H9 (cell line): ENCODE data around the gene SMPD2. TPM values are rescaled to one million over a fixed set of nuclear protein-coding genes. Genes with fewer than 3 reads are reported as not detected.

Experiments used
- DNase-seq: peaks from one replicate; pipeline ENCODE4 v3.0.0-alpha.2; 2017
- H2AFZ ChIP-seq: one replicate; pipeline ENCODE4 v1.6.1; 2013; ENCODE audit warnings: mild to moderate bottlenecking, low read length, control low read depth, moderate library complexity
- H2AK5ac ChIP-seq: 2 replicates; pipeline ENCODE4 v1.6.1; 2013; ENCODE audit warnings: low read length, control low read depth, mixed read lengths; ENCODE audit not compliant: insufficient read length
- H2BK120ac ChIP-seq: one replicate; pipeline ENCODE4 v1.6.1; 2013; ENCODE audit warnings: low read depth, mild to moderate bottlenecking, low read length, control low read depth, inconsistent platforms; ENCODE audit not compliant: poor library complexity, severe bottlenecking
- H2BK12ac ChIP-seq: 2 replicates; pipeline ENCODE4 v1.6.1; 2013; ENCODE audit warnings: low read length, control low read depth, mixed read lengths, low read depth; ENCODE audit not compliant: insufficient read length
- H2BK15ac ChIP-seq: 2 replicates; pipeline ENCODE4 v1.6.1; 2013; ENCODE audit warnings: low read depth, low read length, control low read depth
- H2BK20ac ChIP-seq: one replicate; pipeline ENCODE4 v1.6.1; 2013; ENCODE audit warnings: low read depth, mild to moderate bottlenecking, low read length, control low read depth, inconsistent platforms; ENCODE audit not compliant: poor library complexity, severe bottlenecking
- H2BK5ac ChIP-seq: 2 replicates; pipeline ENCODE4 v1.6.1; 2013; ENCODE audit warnings: low read length, control low read depth, mixed read lengths; ENCODE audit not compliant: insufficient read length
- H3K14ac ChIP-seq: 2 replicates; pipeline ENCODE4 v1.6.1; 2013; ENCODE audit warnings: low read length, control low read depth; ENCODE audit not compliant: insufficient read depth
- H3K18ac ChIP-seq: 2 replicates; pipeline ENCODE4 v1.6.1; 2013; ENCODE audit warnings: low read depth, mild to moderate bottlenecking, mixed read lengths, low read length, control low read depth; ENCODE audit not compliant: insufficient read length
- H3K23ac ChIP-seq: 2 replicates; pipeline ENCODE4 v1.6.1; 2013; ENCODE audit warnings: low read length, control low read depth, mixed read lengths, low read depth; ENCODE audit not compliant: insufficient read length
- H3K23me2 ChIP-seq: 2 replicates; pipeline ENCODE4 v1.6.1; 2013; ENCODE audit warnings: low read depth, mild to moderate bottlenecking, mixed read lengths, low read length, control low read depth; ENCODE audit not compliant: insufficient read length, poor library complexity, severe bottlenecking
- H3K27ac ChIP-seq: 2 replicates; pipeline ENCODE4 v1.5.1; 2013; ENCODE audit warnings: low read length, control low read depth, mixed read lengths, low read depth; ENCODE audit not compliant: insufficient read length
- H3K27me3 ChIP-seq: 2 replicates; pipeline ENCODE4 v1.6.1; 2013; ENCODE audit warnings: low read length, control low read depth, inconsistent platforms; ENCODE audit not compliant: insufficient read depth
- H3K4ac ChIP-seq: 2 replicates; pipeline ENCODE4 v1.6.1; 2013; ENCODE audit warnings: low read depth, mild to moderate bottlenecking, control low read depth, inconsistent platforms, low read length, moderate library complexity
- H3K4me1 ChIP-seq: 2 replicates; pipeline ENCODE4 v1.6.1; 2013; ENCODE audit warnings: low read length, control low read depth, inconsistent platforms; ENCODE audit not compliant: insufficient read depth
- H3K4me2 ChIP-seq: 2 replicates; pipeline ENCODE4 v1.6.1; 2013; ENCODE audit warnings: low read length, control low read depth, mixed read lengths; ENCODE audit not compliant: insufficient read length, insufficient read depth
- H3K56ac ChIP-seq: 2 replicates; pipeline ENCODE4 v1.6.1; 2013; ENCODE audit warnings: low read depth, mild to moderate bottlenecking, mixed read lengths, low read length, control low read depth; ENCODE audit not compliant: insufficient read length
- H3K79me1 ChIP-seq: 2 replicates; pipeline ENCODE4 v1.6.1; 2013; ENCODE audit warnings: low read depth, mild to moderate bottlenecking, moderate library complexity, low read length, control low read depth, inconsistent platforms; ENCODE audit not compliant: insufficient read depth, poor library complexity, severe bottlenecking
- H3K79me2 ChIP-seq: 2 replicates; pipeline ENCODE4 v1.6.1; 2013; ENCODE audit warnings: low read length, control low read depth, inconsistent platforms; ENCODE audit not compliant: insufficient read depth
- H3K9ac ChIP-seq: 2 replicates; pipeline ENCODE4 v1.6.1; 2013; ENCODE audit warnings: low read length, control low read depth, mixed read lengths; ENCODE audit not compliant: insufficient read length; ENCODE audit errors: extremely low read depth
- H3K9me3 ChIP-seq: one replicate; pipeline ENCODE4 v1.6.1; 2013; ENCODE audit warnings: low read depth, low read length, inconsistent platforms; ENCODE audit not compliant: control insufficient read depth
- H3T11ph ChIP-seq: one replicate; pipeline ENCODE4 v1.6.1; 2013; ENCODE audit warnings: mild to moderate bottlenecking, low read length, control low read depth, inconsistent platforms
- H4K20me1 ChIP-seq: one replicate; pipeline ENCODE4 v1.6.1; 2013; ENCODE audit not compliant: control insufficient read depth, insufficient read length, insufficient read depth
- H4K5ac ChIP-seq: 2 replicates; pipeline ENCODE4 v1.6.1; 2013; ENCODE audit warnings: low read depth, mild to moderate bottlenecking, mixed read lengths, low read length, control low read depth; ENCODE audit not compliant: insufficient read length
- H4K8ac ChIP-seq: replicated peaks from 2 replicates; pipeline ENCODE4 v1.6.1; 2013; ENCODE audit warnings: low read length, control low read depth, mixed read lengths, low read depth; ENCODE audit not compliant: insufficient read length
- H4K91ac ChIP-seq: 2 replicates; pipeline ENCODE4 v1.6.1; 2013; ENCODE audit warnings: low read depth, mild to moderate bottlenecking, moderate library complexity, mixed read lengths, low read length, control low read depth; ENCODE audit not compliant: insufficient read length
- H3K27ac Mint-ChIP-seq, 3 experiments: 2 replicates in 2 of 3; 3 replicates in 1 of 3; pipeline ENCODE4 v1.8.0; 2020 to 2021; ENCODE audit warnings: mixed read lengths in 3 of 3, mild to moderate bottlenecking in 1 of 3, moderate library complexity in 1 of 3
- H3K27me3 Mint-ChIP-seq: 2 replicates; pipeline ENCODE4 v1.8.0; 2021; ENCODE audit warnings: low read depth, mild to moderate bottlenecking, moderate library complexity, mixed read lengths
- H3K36me3 Mint-ChIP-seq, 3 experiments: 2 replicates in 2 of 3; 3 replicates in 1 of 3; pipeline ENCODE4 v1.8.0; 2020 to 2021; ENCODE audit warnings: low read depth in 3 of 3, mixed read lengths in 3 of 3; ENCODE audit not compliant: insufficient read depth in 1 of 3
- H3K4me1 Mint-ChIP-seq, 2 experiments: 2 replicates each; pipeline ENCODE4 v1.8.0; 2020; ENCODE audit warnings: mixed read lengths in 2 of 2
- H3K4me3 Mint-ChIP-seq, 2 experiments: 2 replicates in 1 of 2; 3 replicates in 1 of 2; pipeline ENCODE4 v1.8.0; 2020 to 2021; ENCODE audit warnings: mild to moderate bottlenecking in 2 of 2, mixed read lengths in 2 of 2, moderate library complexity in 1 of 2
- H3K9me3 Mint-ChIP-seq, 2 experiments: 2 replicates in 1 of 2; 3 replicates in 1 of 2; pipeline ENCODE4 v1.8.0; 2020; ENCODE audit warnings: mild to moderate bottlenecking in 2 of 2, mixed read lengths in 2 of 2, moderate library complexity in 1 of 2
- CTCF ChIP-seq: fragments of 200-600 bp; sonication (generic); conservative IDR thresholded peaks from 3 replicates; pipeline ENCODE4 v1.8.0; 2021; ENCODE audit warnings: antibody characterized with exemption, mild to moderate bottlenecking
- WGBS: extraction: QIAGEN DNeasy Blood & Tissue Kit; methylation state at CpG from one replicate; pipeline ENCODE4 v1.1.7; 2013; ENCODE audit warnings: missing lambda C conversion rate, low lambda C conversion rate, mixed read lengths; ENCODE audit not compliant: insufficient read length; ENCODE audit errors: extremely low coverage; 5-methylcytosine and 5-hydroxymethylcytosine counted together
- total RNA-seq: library from RNA; stranded (reverse); gene quantifications from 2 replicates; pipeline ENCODE4 v1.2.1, GENCODE V29; 2021

SMPD2 gene
- total RNA-seq, 1 experiment from 2014 or later, result 13.0 TPM

- H3K14ac ChIP-seq, result no peak overlapping the region
- no peak overlapping the region for H3K4me2 ChIP-seq
- no peak for TF ChIP-seq CTCF
- H2BK15ac ChIP-seq, result no peak overlapping the region
- H4K91ac ChIP-seq, result no peak overlapping the region
- H3K4me3 Mint-ChIP-seq, result no peak overlapping the region
- H3K18ac ChIP-seq, result no peak overlapping the region
- no peaks in the 10 kb centered on the region for H3K23me2 ChIP-seq
- no peak overlapping the region for H3K9ac ChIP-seq
- DNase-seq, result no peak
- no peak overlapping the region for H2AFZ ChIP-seq
- no peaks in the 10 kb centered on the region for H3K9me3 Mint-ChIP-seq
- no peak overlapping the region for H3K27ac Mint-ChIP-seq
- H3K4me1 ChIP-seq, result no peaks in the 10 kb centered on the region
- no peaks in the 10 kb centered on the region for H3K27me3 ChIP-seq
- no peaks in the 10 kb centered on the region for H4K20me1 ChIP-seq
- no peak overlapping the region for H2BK5ac ChIP-seq
- no peak overlapping the region for H2AK5ac ChIP-seq
- H2BK12ac ChIP-seq, result no peak overlapping the region
- H3T11ph ChIP-seq, result no peak overlapping the region
- H3K36me3 Mint-ChIP-seq, result peaks cover 54 to 95% (median 95%) of the 10 kb centered on the region in 3 experiments
- H3K4me1 Mint-ChIP-seq, result peaks cover 7 to 12% of the 10 kb centered on the region in 2 experiments; a peak in 3 of 4 replicates
- H2BK120ac ChIP-seq, result no peak overlapping the region
- no CpG with 5 or more reads among the region's 6 CpGs for WGBS
- H4K8ac ChIP-seq, result no peak overlapping the region
- H3K4ac ChIP-seq, result no peak overlapping the region
- H4K5ac ChIP-seq, result no peak overlapping the region
- no peaks in the 10 kb centered on the region for H3K27me3 Mint-ChIP-seq
- H3K79me2 ChIP-seq, result no peaks in the 10 kb centered on the region
- H3K9me3 ChIP-seq, result no peaks in the 10 kb centered on the region
- no peak overlapping the region for H3K23ac ChIP-seq
- no peak overlapping the region for H2BK20ac ChIP-seq
- no peak overlapping the region for H3K27ac ChIP-seq
- H3K79me1 ChIP-seq, result peaks cover 3% of the 10 kb centered on the region
- no peak overlapping the region for H3K56ac ChIP-seq
Observed at GRCh38 chr6:109467696-109468095, 27.2 kb downstream of the SMPD2 start.
